Bone marrow (tissue), 2 donors: ENCODE data around the gene WDR27.

ENCODE experiments used
- DNase-seq, 2 donors: peaks; one replicate each; lab custom pipeline; 2025; lab: John Stamatoyannopoulos, UW

Gene WDR27

GRCh38 chr6:169564453-169565240 is 137.2 kb downstream of the WDR27 start:
- DNase-seq = no peak

DNA sequence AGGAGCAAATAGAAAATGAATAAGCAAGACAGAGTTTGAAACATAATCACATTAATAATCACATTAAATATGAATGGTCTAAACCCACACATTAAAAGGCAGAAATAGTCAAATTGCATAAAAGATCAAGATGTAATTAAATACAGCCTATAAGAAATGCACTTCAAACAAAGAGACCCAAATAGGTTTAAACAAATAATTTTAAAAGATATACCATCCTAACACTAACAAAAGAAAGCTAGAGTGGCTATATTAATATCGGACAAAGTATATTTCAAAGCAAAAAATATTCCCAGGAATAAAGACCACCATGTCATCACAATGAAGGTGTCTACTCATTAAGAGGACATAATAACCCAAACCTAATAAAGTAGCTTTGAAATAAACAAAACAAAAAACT is 140.2 kb downstream of the WDR27 start:
- no peak for DNase-seq

GRCh38 chr6:169559592-169559991 is 142.2 kb downstream of the WDR27 start:
- DNase-seq = no peak

DNA sequence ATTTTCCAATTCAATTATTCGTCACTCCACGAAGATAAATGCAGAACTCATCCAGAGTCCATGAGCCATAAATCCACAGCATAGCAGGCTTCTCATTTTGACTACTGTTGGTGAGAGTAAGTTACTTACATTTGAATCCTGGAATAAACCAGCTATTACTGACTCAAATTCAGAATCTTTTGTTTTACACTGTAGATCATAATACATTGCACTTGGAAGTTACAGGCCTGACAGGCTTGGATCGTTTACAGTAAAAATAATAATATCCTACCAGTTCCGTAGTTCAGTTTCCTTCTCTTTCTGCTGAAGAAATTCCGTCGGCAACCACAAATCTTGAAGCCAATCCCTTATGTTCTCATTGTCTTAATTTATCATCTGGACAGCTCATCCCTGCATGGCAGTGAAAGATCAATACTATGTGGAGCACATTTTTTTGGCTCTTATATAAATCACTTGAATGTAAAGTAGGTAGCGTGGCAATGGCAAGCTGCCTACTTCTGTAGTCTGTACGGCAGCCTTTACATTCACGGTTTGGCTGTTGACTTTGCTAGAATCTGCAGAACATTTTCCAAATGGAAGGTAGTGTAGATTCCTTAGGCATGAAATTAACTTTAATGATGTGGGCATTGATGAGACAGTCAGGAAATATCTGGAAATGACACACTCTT is 142.9 kb downstream of the WDR27 start:
- no peak for DNase-seq

DNA sequence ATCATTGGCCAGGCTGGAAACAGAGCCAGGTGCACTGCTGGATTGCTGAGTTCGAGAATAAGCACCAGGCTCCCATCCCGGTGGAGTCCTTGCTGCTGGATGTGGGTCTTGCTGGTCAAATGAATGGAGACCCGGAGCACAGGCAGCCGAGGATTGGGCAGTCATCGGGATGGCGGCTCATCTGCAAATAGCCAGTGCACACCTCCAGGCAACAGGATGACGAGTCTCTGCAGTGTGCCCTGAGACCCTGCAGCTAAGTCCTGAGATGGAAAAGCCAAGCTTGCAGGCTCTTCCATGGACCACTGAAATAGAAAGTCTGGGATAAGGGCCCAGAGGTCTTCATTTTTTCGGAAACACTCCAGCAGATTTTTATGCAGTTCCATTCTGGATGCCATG is 143.5 kb downstream of the WDR27 start:
- DNase-seq = no peak

GRCh38 chr6:169557887-169558286 is 143.9 kb downstream of the WDR27 start:
- DNase-seq = no peak

- no peak for DNase-seq
These were observed 144.9 kb downstream of the WDR27 start for GRCh38 chr6:169556758-169557548.

- no peak for DNase-seq
These were observed 145.7 kb downstream of the WDR27 start for GRCh38 chr6:169555971-169556617.

DNA sequence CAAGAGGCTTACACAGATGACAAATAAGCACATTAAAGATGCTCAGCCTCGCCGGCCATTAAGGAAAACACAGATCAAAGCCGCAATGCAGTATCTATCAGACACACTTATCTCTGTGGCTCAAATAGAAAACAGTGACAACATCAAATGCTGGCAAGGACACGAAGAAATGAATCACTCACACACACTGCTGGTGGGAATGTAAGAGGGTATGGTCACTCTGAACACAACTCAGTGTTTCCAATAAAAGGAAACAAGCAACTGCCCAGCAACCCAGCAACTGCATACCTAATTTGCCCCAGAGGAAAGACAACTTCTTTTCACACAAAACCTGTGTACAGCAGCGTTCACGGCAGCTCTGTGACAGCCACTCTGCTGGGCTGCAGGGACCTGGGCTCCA is 155.8 kb downstream of the WDR27 start:
- no peak for DNase-seq

- DNase-seq = no peak
These were observed 158.1 kb downstream of the WDR27 start for GRCh38 chr6:169543704-169544103.

GRCh38 chr6:169542491-169542890 is 159.3 kb downstream of the WDR27 start:
- DNase-seq = no peak

- no peak for DNase-seq
These were observed 162.5 kb downstream of the WDR27 start for GRCh38 chr6:169539176-169539897.

GRCh38 chr6:169536446-169537170 is 165.2 kb downstream of the WDR27 start:
- DNase-seq = no peak

- no peak for DNase-seq
These were observed 167.8 kb downstream of the WDR27 start for GRCh38 chr6:169534039-169534421.

DNA sequence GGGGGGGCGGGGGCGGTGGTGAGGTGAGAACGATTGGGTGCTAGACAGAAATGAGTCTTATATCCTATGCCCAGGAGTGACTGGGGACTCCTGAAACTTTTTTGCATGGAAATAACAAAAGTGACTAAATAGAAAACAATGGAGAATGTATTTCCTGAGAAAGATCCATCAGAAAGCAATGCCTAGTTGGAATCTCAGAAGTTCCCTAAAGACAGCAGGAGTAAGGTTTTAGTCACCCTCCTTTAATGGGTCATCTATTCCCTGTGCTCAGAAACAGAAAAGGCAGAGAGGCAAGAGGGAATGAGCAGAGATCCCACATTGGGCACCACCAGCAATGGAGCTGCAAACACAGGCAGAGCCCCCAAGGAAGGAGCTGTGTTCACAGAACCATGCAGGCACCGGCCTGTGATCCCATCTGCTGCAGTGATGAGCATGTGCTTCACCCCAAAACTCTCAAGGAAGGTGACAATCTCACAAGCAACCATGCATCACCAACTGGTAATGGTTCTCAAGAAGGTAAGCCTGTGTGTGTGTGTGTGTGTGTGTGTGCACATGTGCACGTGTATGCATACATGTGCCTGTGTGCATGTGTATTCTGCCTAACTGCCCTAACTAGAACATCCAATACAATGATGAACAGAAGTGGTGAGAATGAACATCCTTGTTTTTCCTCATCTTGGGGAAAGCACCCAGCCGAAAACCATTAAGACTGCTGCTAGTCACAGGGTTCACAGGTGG is 168.4 kb downstream of the WDR27 start:
- DNase-seq = no peak

- DNase-seq = no peak
These were observed 171.1 kb downstream of the WDR27 start for GRCh38 chr6:169530752-169531123.

GRCh38 chr6:169529931-169530751 is 171.7 kb downstream of the WDR27 start:
- DNase-seq = no peak

- DNase-seq = no peak
These were observed 173.1 kb downstream of the WDR27 start for GRCh38 chr6:169528755-169529154.

- no peak for DNase-seq
These were observed 174.5 kb downstream of the WDR27 start for GRCh38 chr6:169527306-169527705.
